SK-N-SH (cell line): Measurements from ENCODE around the gene PLEKHA6. TPM values are rescaled to one million over a fixed set of nuclear protein-coding genes. Genes with fewer than 3 reads are reported as not detected.

ENCODE experiments used
- CTCF ChIA-PET: fragments of 300-600, 350-600 bp; formaldehyde crosslinking; extraction: SDS; loops from one replicate; lab custom pipeline; 2021; lab: Yijun Ruan, JAX
- POLR2A ChIA-PET: fragments of 350-600 bp; sonication (Branson Sonifier 250); formaldehyde crosslinking; extraction: SDS; loops from one replicate; lab custom pipeline; 2020; ENCODE audit warnings: antibody characterized with exemption, inconsistent platforms; lab: Yijun Ruan, JAX
- DNase-seq: peaks from one replicate; pipeline ENCODE4 v3.0.0; 2012
- H2AFZ ChIP-seq: fragments of 200-600 bp; sonication (generic); 2 replicates; pipeline ENCODE4 v1.8.1; 2016; ENCODE audit warnings: antibody characterized with exemption, mild to moderate bottlenecking, low read depth
- H3F3A ChIP-seq: fragments of 200-600 bp; sonication (generic); replicated peaks from 2 replicates; pipeline ENCODE3; 2016; ENCODE audit warnings: antibody characterized with exemption, mild to moderate bottlenecking; ENCODE audit not compliant: insufficient read depth
- H3K27ac ChIP-seq, 2 experiments: fragments of 200-500 bp in 1 of 2; fragments of 200-600 bp in 1 of 2; sonication (Bioruptor generic) in 1 of 2; sonication (generic), shearing (Covaris generic) in 1 of 2; 2 replicates each; pipeline versions ENCODE4 v1.5.1 to v1.6.1; 2014 to 2016; ENCODE audit warnings: low read depth in 2 of 2, inconsistent platforms in 1 of 2, low read length in 1 of 2, mild to moderate bottlenecking in 1 of 2, mixed read lengths in 1 of 2
- H3K27me3 ChIP-seq: fragments of 200-600 bp; sonication (generic), shearing (Covaris generic); 2 replicates; pipeline ENCODE4 v1.6.1; 2016; ENCODE audit warnings: mixed run types; ENCODE audit not compliant: insufficient read depth
- H3K36me3 ChIP-seq, 2 experiments: fragments of 200-500 bp in 1 of 2; fragments of 200-600 bp in 1 of 2; sonication (Bioruptor generic) in 1 of 2; sonication (generic) in 1 of 2; replicated peaks in 1 of 2; 2 replicates each; pipeline versions ENCODE3 to v1.5.1; 2014 to 2016; ENCODE audit warnings: low read length in 1 of 2, mild to moderate bottlenecking in 1 of 2; ENCODE audit not compliant: insufficient read depth in 2 of 2, control insufficient read depth in 1 of 2
- H3K4me1 ChIP-seq, 2 experiments: fragments of 200-500 bp in 1 of 2; fragments of 200-600 bp in 1 of 2; sonication (Bioruptor generic) in 1 of 2; sonication (generic), shearing (Covaris generic) in 1 of 2; 2 replicates each; pipeline versions ENCODE4 v1.5.1 to v1.6.1; 2014 to 2016; ENCODE audit warnings: low read depth in 1 of 2, low read length in 1 of 2, mixed run types in 1 of 2; ENCODE audit not compliant: insufficient read depth in 2 of 2, control insufficient read depth in 1 of 2
- H3K4me2 ChIP-seq: fragments of 200-600 bp; sonication (generic), shearing (Covaris generic); 2 replicates; pipeline ENCODE4 v1.6.1; 2017; ENCODE audit warnings: mixed run types
- H3K4me3 ChIP-seq, 2 experiments: fragments of 200-500 bp in 1 of 2; fragments of 200-600 bp in 1 of 2; sonication (Bioruptor generic) in 1 of 2; sonication (generic), shearing (Covaris generic) in 1 of 2; 2 replicates each; pipeline versions ENCODE4 v1.5.1 to v1.8.1; 2014 to 2016; ENCODE audit warnings: low read depth in 2 of 2, inconsistent platforms in 1 of 2, low read length in 1 of 2, mild to moderate bottlenecking in 1 of 2, mixed read lengths in 1 of 2, moderate library complexity in 1 of 2
- H3K79me2 ChIP-seq: fragments of 200-600 bp; sonication (generic); 2 replicates; pipeline ENCODE4 v1.8.1; 2017; ENCODE audit warnings: mild to moderate bottlenecking; ENCODE audit not compliant: insufficient read depth
- H3K9ac ChIP-seq: fragments of 200-600 bp; sonication (generic); 2 replicates; pipeline ENCODE4 v1.6.1; 2017; ENCODE audit warnings: mixed run types
- H3K9me2 ChIP-seq: fragments of 200-600 bp; sonication (generic); 2 replicates; pipeline ENCODE4 v1.6.1; 2017; ENCODE audit warnings: mixed run types
- H3K9me3 ChIP-seq: fragments of 200-600 bp; sonication (generic); 2 replicates; pipeline ENCODE4 v1.6.1; 2017; ENCODE audit warnings: mixed run types, mild to moderate bottlenecking, moderate library complexity
- H4K20me1 ChIP-seq: fragments of 200-600 bp; sonication (generic); 2 replicates; pipeline ENCODE4 v1.6.1; 2017; ENCODE audit warnings: mild to moderate bottlenecking, mixed run types; ENCODE audit not compliant: insufficient read depth
- CTCF ChIP-seq: fragments of 200-600 bp; sonication (generic); IDR thresholded peaks from 2 replicates; pipeline ENCODE4 v1.6.1; 2017; ENCODE audit warnings: antibody characterized with exemption, mild to moderate bottlenecking, moderate library complexity
- EZH2phosphoT487 ChIP-seq: fragments of 200-600 bp; sonication (generic); IDR thresholded peaks from 2 replicates; pipeline ENCODE4 v1.6.1; 2017; ENCODE audit warnings: low read depth, mixed run types, mild to moderate bottlenecking, antibody characterized with exemption, moderate library complexity, borderline replicate concordance
- GATA2 ChIP-seq: sonication (generic); formaldehyde crosslinking; IDR thresholded peaks from 2 replicates; pipeline ENCODE4 v1.5.0; 2020; ENCODE audit warnings: mild to moderate bottlenecking, missing genetic modification reagents
- IRF3 ChIP-seq: fragments of 150-350 bp; IDR thresholded peaks from 2 replicates; pipeline ENCODE4 v1.6.1; 2016; ENCODE audit warnings: mild to moderate bottlenecking, low read depth, low read length
- JUND ChIP-seq: IDR thresholded peaks from 2 replicates; pipeline ENCODE4 v1.4.0; 2012
- MAX ChIP-seq: IDR thresholded peaks from 2 replicates; pipeline ENCODE4 v1.4.0; 2012; ENCODE audit warnings: low read depth
- NFIC ChIP-seq: IDR thresholded peaks from 2 replicates; pipeline ENCODE4 v1.4.0; 2012; ENCODE audit warnings: borderline replicate concordance
- RAD21 ChIP-seq: IDR thresholded peaks from 2 replicates; pipeline ENCODE4 v1.6.1; 2012; ENCODE audit warnings: mild to moderate bottlenecking, low read length
- SMC3 ChIP-seq: IDR thresholded peaks from 2 replicates; pipeline ENCODE4 v1.6.1; 2012; ENCODE audit warnings: low read depth, low read length, improper control_type of control experiment
- TAF1 ChIP-seq: IDR thresholded peaks from 2 replicates; pipeline ENCODE4 v1.6.1; 2012; ENCODE audit warnings: low read depth, mild to moderate bottlenecking, low read length, moderate library complexity, borderline replicate concordance
- TCF12 ChIP-seq: IDR thresholded peaks from 2 replicates; pipeline ENCODE4 v1.4.0; 2012
- TEAD4 ChIP-seq: IDR thresholded peaks from 2 replicates; pipeline ENCODE4 v1.4.0; 2012; ENCODE audit warnings: mild to moderate bottlenecking, borderline replicate concordance; ENCODE audit not compliant: insufficient read depth
- YY1 ChIP-seq: IDR thresholded peaks from 2 replicates; pipeline ENCODE4 v1.4.0; 2012; ENCODE audit warnings: low read depth, mild to moderate bottlenecking
- WGBS: methylation state at CpG from one replicate; pipeline ENCODE4 v1.1.6; 2017; ENCODE audit warnings: low lambda C conversion rate; 5-methylcytosine and 5-hydroxymethylcytosine counted together
- polyA plus RNA-seq, 3 experiments: library from polyadenylated mRNA; depleted of rRNA; stranded (reverse); fragments of >200 nt; gene quantifications; 2 replicates each; pipeline ENCODE4 v1.2.3, GENCODE V29; 2012

PLEKHA6 gene
- polyA plus RNA-seq, 1 of the 3 experiments (the other 2 are of a cell fraction) = 1.2 TPM

- H3K36me3 ChIP-seq = no peaks in the 10 kb centered on the region
- no peaks in the 10 kb centered on the region for H4K20me1 ChIP-seq
- TF ChIP-seq TCF12 (no peak), GATA2 (CRISPR knock-in tag) (no peak), EZH2phosphoT487 (no peak), JUND (no peak), TEAD4 (no peak), SMC3 (no peak), RAD21 (no peak), TAF1 (no peak), NFIC (no peak), CTCF (no peak)
- H3K9me3 ChIP-seq = no peaks in the 10 kb centered on the region
- no peaks in the 10 kb centered on the region for H3K79me2 ChIP-seq
- H3K9me2 ChIP-seq = no peaks in the 10 kb centered on the region
- 90% methylated on average over 7 of the region's 12 CpGs for WGBS
- POLR2A ChIA-PET = no interaction called here
- no peak overlapping the region for H3K4me2 ChIP-seq
- H3F3A ChIP-seq = peaks cover 12% of the 10 kb centered on the region
- H3K27ac ChIP-seq = no peak overlapping the region
- no peak overlapping the region for H3K9ac ChIP-seq
- H2AFZ ChIP-seq = no peak overlapping the region
- no peaks in the 10 kb centered on the region; the same call in 1 of the 2 replicates for H3K27me3 ChIP-seq
- no peak overlapping the region for H3K4me3 ChIP-seq
- no peak for DNase-seq
- CTCF ChIA-PET = interaction anchor here (0.6 to 1.0 kb wide), 2 partner anchors 39 to 132 kb away, joined by 3 read pairs; no protein-coding TSS in a partner anchor
- peaks cover 0 to 79% of the 10 kb centered on the region in 2 experiments; a peak in 2 of 4 replicates for H3K4me1 ChIP-seq
Observed at GRCh38 chr1:204338997-204339396, 20.7 kb downstream of the PLEKHA6 start.

GRCh38 chr1:204338360-204338759 is 21.4 kb downstream of the PLEKHA6 start:
- no peak overlapping the region for H3K27ac ChIP-seq
- H3K9me3 ChIP-seq = no peaks in the 10 kb centered on the region
- ChIA-PET CTCF (interaction anchor here (0.6 kb wide), 1 partner anchor 132 kb away, joined by 3 read pairs; no protein-coding TSS in a partner anchor), POLR2A (no interaction called here)
- TF ChIP-seq MAX = no peak
- no peak for TF ChIP-seq YY1
- TF ChIP-seq IRF3 = no peak
- no peak for TF ChIP-seq GATA2 (CRISPR knock-in tag)
- TF ChIP-seq NFIC = no peak
- no peak overlapping the region for H3K4me3 ChIP-seq
- H3K36me3 ChIP-seq = no peaks in the 10 kb centered on the region
- H2AFZ ChIP-seq = no peak overlapping the region
- WGBS = 39% methylated on average over 2 of the region's 2 CpGs
- H3K4me1 ChIP-seq = peaks cover 0 to 79% of the 10 kb centered on the region in 2 experiments; a peak in 2 of 4 replicates
- H3K9ac ChIP-seq = no peak overlapping the region
- no peak for DNase-seq
- H3K79me2 ChIP-seq = no peaks in the 10 kb centered on the region
- peaks cover 12% of the 10 kb centered on the region for H3F3A ChIP-seq
- no peaks in the 10 kb centered on the region for H3K9me2 ChIP-seq
- no peak overlapping the region for H3K4me2 ChIP-seq
- H3K27me3 ChIP-seq = no peaks in the 10 kb centered on the region; the same call in 1 of the 2 replicates
- H4K20me1 ChIP-seq = no peaks in the 10 kb centered on the region
